ENCODE data around the gene TSEN34. TPM values are rescaled to one million over a fixed set of nuclear protein-coding genes. Genes with fewer than 3 reads are reported as not detected.
A peak's percentile ranks its signal among the peaks of the same experiment; 100 is the strongest.
"Not testable (repeated sequence)": the region's sequence is repeated elsewhere in the genome, so short reads cannot be mapped to it uniquely, and the experiment has no call there.

TSEN34 gene
- polyA plus RNA-seq, 1 donor = 39.8 TPM

GRCh38 chr19:54231077-54231931, 40.2 kb downstream of the TSEN34 start:
- peak; percentile 66 for DNase-seq

GRCh38 chr19:54233941-54234340, 42.8 kb downstream of the TSEN34 start:
- no peak for DNase-seq

- not testable (repeated sequence) for DNase-seq
Observed at GRCh38 chr19:54239491-54240371, 48.6 kb downstream of the TSEN34 start.

- not testable (repeated sequence) for DNase-seq
Observed at GRCh38 chr19:54240372-54241336, 49.5 kb downstream of the TSEN34 start.

- not testable (repeated sequence) for DNase-seq
Observed at GRCh38 chr19:54242234-54242633, 51.1 kb downstream of the TSEN34 start.

- DNase-seq = not testable (repeated sequence)
Observed at GRCh38 chr19:54242646-54243045, 51.5 kb downstream of the TSEN34 start, which contains the start of gene LILRA6. TSS of gene LILRA6 (minus strand) at chr19:54242790.

- DNase-seq = not testable (repeated sequence)
Observed at GRCh38 chr19:54243809-54244208, 52.7 kb downstream of the TSEN34 start.

Other genes with a start within 250 kb of the TSEN34 start
- gene CACNG8, start 228.4 kb upstream of the TSEN34 start, polyA plus RNA-seq (ENCODE audit: insufficient read length) = 0.33 TPM
- gene CACNG6, start 199.7 kb upstream of the TSEN34 start, polyA plus RNA-seq (ENCODE audit: insufficient read length) = 0.71 TPM
- not detected for gene VSTM1, start 127.4 kb upstream of the TSEN34 start, polyA plus RNA-seq (ENCODE audit: insufficient read length)
- 0.22 TPM for gene TARM1, start 109.9 kb upstream of the TSEN34 start, polyA plus RNA-seq (ENCODE audit: insufficient read length)
- gene OSCAR, start 90.5 kb upstream of the TSEN34 start, polyA plus RNA-seq (ENCODE audit: insufficient read length) = 0.07 TPM
- gene NDUFA3, start 88.5 kb upstream of the TSEN34 start, polyA plus RNA-seq (ENCODE audit: insufficient read length) = 105 TPM
- 14.3 TPM for gene TFPT, start 75.7 kb upstream of the TSEN34 start, polyA plus RNA-seq (ENCODE audit: insufficient read length)
- 68.7 TPM for gene PRPF31, start 75.6 kb upstream of the TSEN34 start, polyA plus RNA-seq (ENCODE audit: insufficient read length)
- gene CNOT3, start 53.5 kb upstream of the TSEN34 start, polyA plus RNA-seq (ENCODE audit: insufficient read length) = 81.7 TPM
- gene LENG1, start 31.6 kb upstream of the TSEN34 start, polyA plus RNA-seq (ENCODE audit: insufficient read length) = 6.3 TPM
- gene TMC4, start 18.1 kb upstream of the TSEN34 start, polyA plus RNA-seq (ENCODE audit: insufficient read length) = 32.3 TPM
- gene MBOAT7, start 1.7 kb upstream of the TSEN34 start, polyA plus RNA-seq (ENCODE audit: insufficient read length) = 58.7 TPM
- gene RPS9, start 9.6 kb downstream of the TSEN34 start, polyA plus RNA-seq (ENCODE audit: insufficient read length) = 1,221 TPM
- 0.76 TPM for gene LILRB3, start 31.7 kb downstream of the TSEN34 start, polyA plus RNA-seq (ENCODE audit: insufficient read length)
- 0.32 TPM for gene LILRA6, start 51.5 kb downstream of the TSEN34 start, polyA plus RNA-seq (ENCODE audit: insufficient read length)
- gene LILRB5, start 66.0 kb downstream of the TSEN34 start, polyA plus RNA-seq (ENCODE audit: insufficient read length) = 1.6 TPM
- gene LILRB2, start 89.8 kb downstream of the TSEN34 start, polyA plus RNA-seq (ENCODE audit: insufficient read length) = 0.45 TPM
- gene LILRA5, start 121.9 kb downstream of the TSEN34 start, polyA plus RNA-seq (ENCODE audit: insufficient read length) = 0.45 TPM
- gene LILRA4, start 147.9 kb downstream of the TSEN34 start, polyA plus RNA-seq (ENCODE audit: insufficient read length) = not detected
- 3.2 TPM for gene LAIR1, start 173.6 kb downstream of the TSEN34 start, polyA plus RNA-seq (ENCODE audit: insufficient read length)
- gene TTYH1, start 224.2 kb downstream of the TSEN34 start, polyA plus RNA-seq (ENCODE audit: insufficient read length) = 7.8 TPM

Measured in left kidney (tissue), 2 donors.